ENCODE data around the gene CHMP1A. TPM values are rescaled to one million over a fixed set of nuclear protein-coding genes. Genes with fewer than 3 reads are reported as not detected.
A peak's percentile ranks its signal among the peaks of the same experiment; 100 is the strongest.
"Not testable (repeated sequence)": the region's sequence is repeated elsewhere in the genome, so short reads cannot be mapped to it uniquely, and the experiment has no call there.

CHMP1A gene
- total and polyA plus RNA-seq, 5 experiments from 2014 or later = 48.9 to 75.4 (median 58.3) TPM

GRCh38 chr16:89690392-89690901 lies 32.9 kb upstream of the CHMP1A start:
- no peaks in the 10 kb centered on the region for H3K9me3 Mint-ChIP-seq
- peaks cover 9 to 25% (median 15%) of the 10 kb centered on the region in 4 donors for H3K4me1 Mint-ChIP-seq
- H3K27ac Mint-ChIP-seq = no peak overlapping the region
- peaks cover 0 to 46% (median 4%) of the 10 kb centered on the region in 3 donors for H3K36me3 Mint-ChIP-seq
- ATAC-seq (no peak), DNase-seq (peak in 1 of 10 donors; percentile 50)
- H3K4me3 Mint-ChIP-seq = no peak overlapping the region
- POLR2A ChIA-PET = interaction anchor here (1.6 kb wide), 1 partner anchor 9 kb away, joined by 7 read pairs; no protein-coding TSS in a partner anchor
- H3K27me3 Mint-ChIP-seq = no peaks in the 10 kb centered on the region

DNA sequence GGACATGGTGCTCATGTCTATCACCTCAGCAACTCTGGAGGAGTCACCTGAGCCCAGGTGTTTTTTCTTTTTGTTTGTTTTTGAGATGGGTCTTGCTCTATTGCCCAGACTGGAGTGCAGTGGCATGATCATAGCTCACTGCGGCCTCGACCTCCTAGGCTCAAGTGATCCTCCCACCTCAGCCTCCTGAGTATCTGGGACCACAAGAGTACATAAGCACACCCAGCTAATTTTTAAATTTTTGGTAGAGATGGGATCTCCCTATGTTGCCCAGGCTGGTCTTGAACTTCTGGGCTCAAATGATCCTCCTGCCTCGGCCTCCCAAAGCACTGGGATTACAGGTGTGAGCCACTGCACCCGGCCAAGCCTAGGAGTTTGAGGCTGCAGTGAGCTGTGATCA lies 32.1 kb upstream of the CHMP1A start:
- peaks cover 8 to 25% (median 15%) of the 10 kb centered on the region in 4 donors for H3K4me1 Mint-ChIP-seq
- not testable (repeated sequence) for H3K9me3 Mint-ChIP-seq, H3K4me3 Mint-ChIP-seq, ATAC-seq, H3K27me3 Mint-ChIP-seq, H3K27ac Mint-ChIP-seq
- peak in 1 of 10 donors; percentile 11 for DNase-seq
- POLR2A ChIA-PET = interaction anchor here (1.6 kb wide), 1 partner anchor 10 kb away, joined by 7 read pairs; no protein-coding TSS in a partner anchor
- peaks cover 0 to 42% (median 4%) of the 10 kb centered on the region in 3 donors for H3K36me3 Mint-ChIP-seq

GRCh38 chr16:89689142-89689541 lies 31.6 kb upstream of the CHMP1A start:
- peak overlapping the region in 2 of 10 donors; percentile 7 to 18 for H3K4me3 Mint-ChIP-seq
- peaks cover 8 to 25% (median 15%) of the 10 kb centered on the region in 4 donors for H3K4me1 Mint-ChIP-seq
- POLR2A ChIA-PET = interaction anchor here (1.1 to 1.6 kb wide), 2 partner anchors 8 to 11 kb away, joined by 3 to 7 read pairs; no protein-coding TSS in a partner anchor
- ATAC-seq (no peak), DNase-seq (no peak)
- H3K9me3 Mint-ChIP-seq = no peaks in the 10 kb centered on the region
- H3K27ac Mint-ChIP-seq = no peak overlapping the region
- H3K36me3 Mint-ChIP-seq = peaks cover 0 to 42% (median 4%) of the 10 kb centered on the region in 3 donors
- H3K27me3 Mint-ChIP-seq = no peaks in the 10 kb centered on the region

DNA sequence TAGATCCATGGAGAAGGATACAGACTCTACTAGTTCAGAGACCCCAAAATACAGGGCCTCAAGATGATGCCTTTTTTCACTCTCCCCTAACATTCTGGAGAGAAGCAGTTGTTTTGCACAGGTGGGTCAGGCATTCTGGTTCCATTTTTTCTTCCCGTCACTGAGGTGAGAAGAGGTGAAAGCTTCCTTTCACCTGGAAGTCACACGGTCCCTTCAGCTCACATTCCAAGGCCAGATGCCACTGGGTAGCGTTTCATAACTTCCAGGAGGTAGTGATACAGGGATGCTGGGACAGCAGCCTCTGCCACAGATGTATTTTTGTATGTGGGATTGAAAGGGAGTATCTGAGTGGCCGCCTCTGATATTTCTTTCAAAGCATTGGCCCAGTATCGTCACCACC lies 30.9 kb upstream of the CHMP1A start:
- POLR2A ChIA-PET = interaction anchor here (0.6 to 1.6 kb wide), 3 partner anchors 9 to 24 kb away, joined by 3 to 7 read pairs (median 3); no protein-coding TSS in a partner anchor
- H3K9me3 Mint-ChIP-seq = no peaks in the 10 kb centered on the region
- H3K36me3 Mint-ChIP-seq = peaks cover 0 to 36% (median 3%) of the 10 kb centered on the region in 3 donors
- ATAC-seq = no peak
- peak overlapping the region in 8 of 10 donors; percentile 16 to 94 (median 82) for H3K4me3 Mint-ChIP-seq
- H3K4me1 Mint-ChIP-seq = peaks cover 8 to 25% (median 15%) of the 10 kb centered on the region in 4 donors
- no peaks in the 10 kb centered on the region for H3K27me3 Mint-ChIP-seq
- no peak for DNase-seq
- H3K27ac Mint-ChIP-seq = peak overlapping the region in 1 of 10 donors; percentile 72

DNA sequence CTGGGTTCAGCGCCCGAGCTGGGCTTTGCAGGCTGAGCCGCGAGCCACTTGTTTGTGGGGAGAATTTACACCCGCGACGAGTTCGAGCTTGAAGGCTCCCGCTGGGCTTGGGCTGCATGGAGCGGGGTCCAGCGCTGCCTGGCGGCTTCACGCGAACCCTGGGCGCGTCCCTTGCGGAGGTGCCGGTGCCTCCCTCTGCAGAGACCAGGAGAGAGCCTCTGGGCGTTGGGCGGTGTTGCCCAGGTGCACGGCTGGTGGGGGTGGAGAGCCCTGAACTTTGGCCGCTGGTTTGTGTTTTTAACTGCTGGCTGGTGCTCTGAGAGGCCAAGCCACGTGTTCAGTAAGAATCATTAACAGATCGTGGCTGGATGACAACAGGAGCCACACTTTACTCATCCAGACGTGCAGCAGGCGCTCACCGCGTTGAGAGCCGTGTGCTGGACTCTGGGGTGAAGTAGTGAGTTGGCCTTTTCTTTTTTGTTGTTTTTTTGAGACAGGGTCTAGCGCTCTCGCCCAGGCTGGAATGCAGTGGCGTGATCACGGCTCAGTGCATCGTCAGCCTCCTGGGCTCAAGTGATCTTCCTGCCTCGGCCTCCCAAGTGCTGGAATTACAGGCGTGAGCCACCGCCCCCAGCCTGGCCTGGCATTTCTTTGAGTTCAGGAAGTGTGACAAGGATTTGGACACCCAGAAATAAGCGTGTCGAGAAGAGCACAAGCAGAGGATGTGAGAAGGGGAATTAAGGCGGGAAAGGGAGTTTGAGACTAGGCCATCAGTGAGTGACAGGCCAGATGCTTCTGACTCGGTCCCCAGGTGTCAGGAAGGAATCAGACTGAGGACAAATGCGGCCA lies 29.8 kb upstream of the CHMP1A start:
- Mint-ChIP-seq H3K9me3 (no peaks in the 10 kb centered on the region), H3K36me3 (peaks cover 0 to 25% (median 0%) of the 10 kb centered on the region in 3 donors), H3K4me1 (peaks cover 8 to 25% (median 15%) of the 10 kb centered on the region in 4 donors), H3K27ac (peak overlapping the region; percentile 22 to 89 (median 78)), H3K4me3 (peak overlapping the region; percentile 81 to 96 (median 89)), H3K27me3 (no peaks in the 10 kb centered on the region)
- POLR2A ChIA-PET = interaction anchor here (0.6 to 3.2 kb wide), 8 partner anchors 13 to 186 kb away, joined by 3 to 36 read pairs (median 8); partner anchors contain the start of genes CHMP1A, SPATA2L, SPATA33 and TCF25
- DNase-seq (no peak), ATAC-seq (no peak)

GRCh38 chr16:89686520-89687091 lies 29.1 kb upstream of the CHMP1A start, which contains the start of gene CDK10:
Gene CDK10 (plus strand): TSS chr16:89686689. CDS start chr16:89686711, 22 bp downstream.
- H3K9me3 Mint-ChIP-seq = no peaks in the 10 kb centered on the region
- POLR2A ChIA-PET = interaction anchor here (0.5 to 3.2 kb wide), 10 partner anchors 13 to 187 kb away, joined by 3 to 36 read pairs (median 6); partner anchors contain the start of genes CHMP1A, SPATA2L, SPATA33 and TCF25
- H3K36me3 Mint-ChIP-seq = peaks cover 0 to 20% (median 0%) of the 10 kb centered on the region in 3 donors
- peaks cover 8 to 25% (median 15%) of the 10 kb centered on the region in 4 donors for H3K4me1 Mint-ChIP-seq
- peak within 1 kb of the TSS; percentile 86 to 96 (median 92) for H3K4me3 Mint-ChIP-seq
- DNase-seq = peak; percentile 80 to 98 (median 88)
- peak within 1 kb of the TSS; percentile 22 to 96 (median 92) for H3K27ac Mint-ChIP-seq
- peak; percentile 90 to 93 for ATAC-seq
- no peaks in the 10 kb centered on the region for H3K27me3 Mint-ChIP-seq

GRCh38 chr16:89685916-89686315 lies 28.4 kb upstream of the CHMP1A start:
- peaks cover 0 to 13% (median 0%) of the 10 kb centered on the region in 3 donors for H3K36me3 Mint-ChIP-seq
- ATAC-seq = no peak

GRCh38 chr16:89678258-89678657 lies 20.8 kb upstream of the CHMP1A start:
- POLR2A ChIA-PET = no interaction called here

More at GRCh38 chr16:89685916-89686315, 28.4 kb upstream of the CHMP1A start:
- Mint-ChIP-seq H3K9me3 (no peaks in the 10 kb centered on the region), H3K27me3 (no peaks in the 10 kb centered on the region), H3K27ac (peak overlapping the region in 6 of 10 donors; percentile 48 to 94 (median 72)), H3K4me1 (peaks cover 8 to 25% (median 15%) of the 10 kb centered on the region in 4 donors), H3K4me3 (peak overlapping the region; percentile 39 to 96 (median 88))
- POLR2A ChIA-PET = interaction anchor here (0.5 to 3.2 kb wide), 8 partner anchors 14 to 188 kb away, joined by 3 to 36 read pairs (median 8); partner anchors contain the start of genes CHMP1A, SPATA2L, SPATA33 and TCF25
- DNase-seq = no peak

DNA sequence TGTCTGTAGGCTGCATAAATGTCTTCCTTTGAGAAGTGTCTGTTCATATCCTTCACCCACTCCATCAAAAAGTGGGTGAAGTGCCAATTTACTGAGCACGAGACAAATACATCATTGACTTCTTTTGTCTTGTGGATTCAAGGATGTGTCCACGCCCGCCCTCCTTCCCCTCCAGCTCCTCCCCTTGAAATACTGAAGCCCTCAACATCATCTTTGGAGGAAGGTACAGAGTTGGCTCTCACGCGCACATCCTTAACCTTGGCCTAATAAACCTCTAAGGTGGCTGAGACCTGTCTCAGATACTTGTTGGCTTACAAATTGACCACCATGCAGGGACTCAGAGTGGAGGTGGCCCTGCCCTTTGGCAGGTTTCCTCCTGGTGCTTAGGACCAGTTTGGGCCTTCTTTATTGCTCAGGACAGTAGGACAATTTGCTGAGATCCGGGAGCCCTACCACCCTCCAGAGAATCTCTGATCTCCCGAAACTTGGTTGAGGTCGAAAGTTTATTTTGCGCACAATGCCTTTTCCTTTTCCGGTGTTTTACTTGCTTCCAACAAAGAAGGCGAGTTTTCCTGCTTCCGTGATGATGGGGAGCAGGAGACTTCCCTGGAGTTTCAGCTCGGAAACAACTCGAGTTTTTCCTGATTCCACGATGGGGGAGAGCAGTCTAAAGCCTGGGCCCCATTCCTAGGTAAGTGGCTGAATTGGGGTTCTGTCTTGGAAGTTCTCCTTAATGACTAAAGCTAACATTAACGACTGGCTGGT lies 14.9 kb upstream of the CHMP1A start:
- H3K4me1 Mint-ChIP-seq = peaks cover 0 to 12% (median 5%) of the 10 kb centered on the region in 4 donors
- no peaks in the 10 kb centered on the region for H3K27me3 Mint-ChIP-seq
- ATAC-seq (no peak), DNase-seq (no peak)
- no peaks in the 10 kb centered on the region for H3K36me3 Mint-ChIP-seq
- no peaks in the 10 kb centered on the region for H3K9me3 Mint-ChIP-seq
- POLR2A ChIA-PET = interaction anchor here (0.8 kb wide), 1 partner anchor 27 kb away, joined by 3 read pairs; no protein-coding TSS in a partner anchor
- H3K4me3 Mint-ChIP-seq = no peak overlapping the region
- H3K27ac Mint-ChIP-seq = no peak overlapping the region

More at GRCh38 chr16:89678258-89678657, 20.8 kb upstream of the CHMP1A start:
- no peak for DNase-seq
- Mint-ChIP-seq H3K4me1 (no peaks in the 10 kb centered on the region), H3K36me3 (no peaks in the 10 kb centered on the region), H3K9me3 (no peaks in the 10 kb centered on the region), H3K27ac (no peak overlapping the region), H3K27me3 (no peaks in the 10 kb centered on the region), H3K4me3 (no peak overlapping the region)
- no peak for ATAC-seq

- POLR2A ChIA-PET, H3K9me3 Mint-ChIP-seq, H3K27me3 Mint-ChIP-seq, DNase-seq, H3K36me3 Mint-ChIP-seq, ATAC-seq, H3K27ac Mint-ChIP-seq, H3K4me3 Mint-ChIP-seq: not testable (repeated sequence)
- H3K4me1 Mint-ChIP-seq = peaks cover 0 to 12% (median 5%) of the 10 kb centered on the region in 4 donors
These were observed 14.1 kb upstream of the CHMP1A start for GRCh38 chr16:89671565-89671964.

- POLR2A ChIA-PET = no interaction called here
- peak overlapping the region in 1 of 10 donors; percentile 86 for H3K27ac Mint-ChIP-seq
These were observed 13.3 kb upstream of the CHMP1A start for GRCh38 chr16:89670496-89671431.

More at GRCh38 chr16:89670496-89671431, 13.3 kb upstream of the CHMP1A start:
- no peak overlapping the region for H3K4me3 Mint-ChIP-seq
- H3K27me3 Mint-ChIP-seq = no peaks in the 10 kb centered on the region
- no peak for ATAC-seq
- H3K36me3 Mint-ChIP-seq = no peaks in the 10 kb centered on the region
- peaks cover 0 to 1% (median 0%) of the 10 kb centered on the region in 9 donors for H3K9me3 Mint-ChIP-seq
- H3K4me1 Mint-ChIP-seq = peaks cover 0 to 12% (median 5%) of the 10 kb centered on the region in 4 donors
- no peak for DNase-seq

Measured in naive thymus-derived CD8-positive, alpha-beta T cell (primary cell).